GM21786 (cell line): ENCODE data around the gene FAM89A.
A peak's percentile ranks its signal among the peaks of the same experiment; 100 is the strongest.
"Not testable (repeated sequence)": the region's sequence is repeated elsewhere in the genome, so short reads cannot be mapped to it uniquely, and the experiment has no call there.

Source experiments
- ATAC-seq: cut with Tn5 transposase; IDR thresholded peaks from one replicate; pipeline ENCODE4 v1.9.1; 2021; ENCODE audit not compliant: unreplicated experiment

The FAM89A gene

GRCh38 chr1:231001892-231002291 lies 38.2 kb downstream of the FAM89A start:
- no peak for ATAC-seq

- no peak for ATAC-seq
These were observed 39.4 kb downstream of the FAM89A start for GRCh38 chr1:231000639-231001038.

GRCh38 chr1:231000201-231000600 lies 39.9 kb downstream of the FAM89A start:
- ATAC-seq = no peak

GRCh38 chr1:230994860-230995259 lies 45.2 kb downstream of the FAM89A start:
- no peak for ATAC-seq

- ATAC-seq = no peak
These were observed 47.8 kb downstream of the FAM89A start for GRCh38 chr1:230992100-230992774.

GRCh38 chr1:230987448-230987847 lies 52.6 kb downstream of the FAM89A start:
- no peak for ATAC-seq

- ATAC-seq = no peak
These were observed 53.1 kb downstream of the FAM89A start for GRCh38 chr1:230986976-230987375.

- no peak for ATAC-seq
These were observed 54.3 kb downstream of the FAM89A start for GRCh38 chr1:230985711-230986110.

GRCh38 chr1:230984622-230985515 lies 55.2 kb downstream of the FAM89A start:
- not testable (repeated sequence) for ATAC-seq

GRCh38 chr1:230983811-230984210 lies 56.2 kb downstream of the FAM89A start:
- no peak for ATAC-seq

- no peak for ATAC-seq
These were observed 57.4 kb downstream of the FAM89A start for GRCh38 chr1:230982696-230983095.

- ATAC-seq = no peak
These were observed 60.1 kb downstream of the FAM89A start for GRCh38 chr1:230979952-230980351.

GRCh38 chr1:230979389-230979716 lies 60.7 kb downstream of the FAM89A start:
- ATAC-seq = no peak

- ATAC-seq = peak; percentile 89
These were observed 61.3 kb downstream of the FAM89A start, which contains the start of the genes ARV1 and TTC13 for GRCh38 chr1:230978491-230979388. TSS of gene ARV1 (plus strand) at chr1:230979094. CDS start at chr1:230979106, 12 bp downstream. TSS of gene TTC13 (minus strand) at chr1:230978861. CDS start at chr1:230978830, 31 bp downstream.

- peak; percentile 1 for ATAC-seq
These were observed 62.1 kb downstream of the FAM89A start for GRCh38 chr1:230977761-230978490.

GRCh38 chr1:230976825-230977747 lies 63.0 kb downstream of the FAM89A start:
- no peak for ATAC-seq

GRCh38 chr1:230976360-230976759 lies 63.7 kb downstream of the FAM89A start:
- no peak for ATAC-seq

GRCh38 chr1:230975636-230976035 lies 64.4 kb downstream of the FAM89A start:
- ATAC-seq = no peak

- ATAC-seq = peak; percentile 78
These were observed 67.2 kb downstream of the FAM89A start for GRCh38 chr1:230972855-230973271.
